Heart left ventricle (tissue), 16 donors: ENCODE data around the gene HCLS1. TPM values are rescaled to one million over a fixed set of nuclear protein-coding genes. Genes with fewer than 3 reads are reported as not detected.

Experiments used
- ATAC-seq, 4 donors: fragments of 200-7000 bp; cut with Tn5 transposase; one replicate each; pipeline ENCODE4 v1.9.1; 2020 to 2022; ENCODE audit warnings: moderate library complexity in 4 of 4, mild to moderate bottlenecking in 3 of 4, moderate number of reproducible peaks in 1 of 4
- DNase-seq, 5 donors: peaks; one replicate each; pipeline ENCODE4 v3.0.0-alpha.2; 2020
- H3K27ac ChIP-seq, 12 donors: fragments of 200-600 bp; sonication (generic) in 4 of 12; one replicate each; pipeline versions ENCODE4 v1.5.0 to v1.8.0; 2016 to 2022; ENCODE audit warnings: mild to moderate bottlenecking in 2 of 12
- H3K27me3 ChIP-seq, 9 donors: fragments of 200-600 bp; sonication (generic) in 2 of 9; one replicate each; pipeline versions ENCODE4 v1.5.1 to v1.8.0; 2016 to 2022; ENCODE audit warnings: mild to moderate bottlenecking in 3 of 9
- H3K36me3 ChIP-seq, 9 donors: fragments of 200-600 bp; sonication (generic) in 2 of 9; one replicate each; pipeline versions ENCODE4 v1.5.0 to v1.8.0; 2018 to 2022; ENCODE audit warnings: mild to moderate bottlenecking in 2 of 9
- H3K4me1 ChIP-seq, 12 donors: fragments of 200-600 bp; sonication (generic) in 4 of 12; one replicate each; pipeline versions ENCODE4 v1.5.0 to v1.8.0; 2016 to 2022; ENCODE audit warnings: mild to moderate bottlenecking in 3 of 12
- H3K4me3 ChIP-seq, 12 donors: fragments of 200-600 bp; sonication (generic) in 4 of 12; one replicate each; pipeline versions ENCODE4 v1.5.0 to v1.8.0; 2017 to 2022; ENCODE audit warnings: mild to moderate bottlenecking in 9 of 12, moderate library complexity in 4 of 12
- H3K9me3 ChIP-seq, 12 donors: fragments of 200-600 bp; sonication (generic) in 4 of 12; one replicate each; pipeline versions ENCODE4 v1.5.0 to v1.8.0; 2016 to 2022; ENCODE audit warnings: mild to moderate bottlenecking in 1 of 12
- CTCF ChIP-seq, 12 donors: fragments of 200-600 bp; sonication (generic) in 4 of 12; IDR thresholded peaks; one replicate each; pipeline versions ENCODE4 v1.5.0 to v1.8.0; 2018 to 2022; ENCODE audit warnings: antibody characterized with exemption in 12 of 12, mild to moderate bottlenecking in 5 of 12
- POLR2A ChIP-seq, 2 donors: fragments of 450-650 bp; IDR thresholded peaks; one replicate each; pipeline ENCODE4 v1.6.1; 2017; ENCODE audit warnings: antibody characterized with exemption in 2 of 2, mild to moderate bottlenecking in 2 of 2, moderate library complexity in 2 of 2
- WGBS, 4 donors: extraction: QIAGEN DNeasy Blood & Tissue Kit in 2 of 4; methylation state at CpG; one replicate each; pipeline versions ENCODE4 v1.1.5 to v1.1.7; 2013 to 2018; 5-methylcytosine and 5-hydroxymethylcytosine counted together
- intact Hi-C, 10 donors: fragments of 100-400 bp; cut with DNase I; formaldehyde crosslinking; loops; one replicate each; pipeline versions ENCODE4 v1.11.1 to v1.14.2; 2022
- polyA plus RNA-seq, 2 donors: library from polyadenylated mRNA; stranded (reverse); fragments of 200-250 nt; gene quantifications; one replicate each; pipeline ENCODE4 v1.2.3, GENCODE V29; 2013
- total RNA-seq, 9 donors: library from RNA; depleted of rRNA in 2 of 9; stranded (reverse); fragments of >200 nt in 2 of 9; fragmentation: NEBNext Ultra II Directional in 3 of 9; extraction: Animal tissue kit (Norgen Biotek cat#: 25700) in 3 of 9; gene quantifications; one replicate each; pipeline versions ENCODE4 v1.1.0 to v1.2.4, GENCODE V29; 2016 to 2023
- donor health status: ischemic (EF 13 %, LVEDD 7.1; RV severe dilation, severe dysfunction).
- donor health status: healthy with polysubstance abuse.
- donor health status: DM: no; HTN: yes; CAD: no.
- donor health status: DM: no; HTN: no; CAD: no.
- donor health status: ischemic (EF 25% LVEDD 6.9; RV normal size, moderate dysfunction).
- donor health status: ischemic (EF 25% LVEDD 5.7; RV mildly dilated, moderate dysfunction).
- donor health status: healthy.
- donor health status: DM: yes; HTN: yes; CAD: no.
- donor health status: ischemic (EF 35%, LVEDD 5.7; RV mildly dilated, moderate dysfunction).
- donor health status: nonischemic (EF 11% LVEDD 7.7; RV severe dilation, severe dysfunction).
- donor health status: DM: yes; HTN: yes; CAD: no.
- donor health status: PGD.
- donor health status: ischemic (EF 29% LVEDD 5.4; RV normal size, mild dysfunction).
- donor health status: nonischemic (EF 23%, LVEDD 6.1; RV moderate dilation, normal function).

Gene HCLS1
- total and polyA plus RNA-seq, 11 donors = 7.4 to 72.4 (median 10.6) TPM

- DNase-seq = no peak
- TF ChIP-seq POLR2A (IDR thresholded peaks at IDR 0.05) (no peak), CTCF (IDR thresholded peaks at IDR 0.05) (no peak)
- intact Hi-C loops = loop anchor here in 8 of 10 donors (2.0 to 10.0 kb wide), 9 partner anchors 19 to 105 kb away; partner anchors contain the start of genes POLQ (in 4 of the 8) and FBXO40 (in 1 of the 8)
- no peaks in the 10 kb centered on the region for H3K27me3 ChIP-seq
- no peak overlapping the region for H3K4me3 ChIP-seq
- peaks cover 0 to 23% (median 10%) of the 10 kb centered on the region in 12 donors for H3K4me1 ChIP-seq
- H3K27ac ChIP-seq = peak overlapping the region in 9 of 12 donors; percentile 39 to 88 (median 76)
- peaks cover 0 to 67% (median 3%) of the 10 kb centered on the region in 9 donors for H3K36me3 ChIP-seq
- ATAC-seq = no peak
- H3K9me3 ChIP-seq = peaks cover 0 to 21% (median 3%) of the 10 kb centered on the region in 12 donors
Measured at GRCh38 chr3:121649645-121650044, 11.1 kb downstream of the HCLS1 start.

- intact Hi-C loops = loop anchor here in 7 of 10 donors (1.0 to 10.0 kb wide), 8 partner anchors 18 to 102 kb away; partner anchors contain the start of genes POLQ (in 3 of the 7) and FBXO40 (in 1 of the 7)
- TF ChIP-seq POLR2A (IDR thresholded peaks at IDR 0.05) = no peak
- TF ChIP-seq CTCF (IDR thresholded peaks at IDR 0.05) = peak in 7 of 12 donors; percentile 8 to 45 (median 24)
- Histone ChIP-seq H3K36me3 (peaks cover 0 to 67% (median 5%) of the 10 kb centered on the region in 9 donors), H3K27ac (peak overlapping the region; percentile 39 to 88 (median 74)), H3K9me3 (peaks cover 0 to 21% (median 3%) of the 10 kb centered on the region in 12 donors), H3K4me1 (peaks cover 0 to 20% (median 9%) of the 10 kb centered on the region in 12 donors), H3K27me3 (no peaks in the 10 kb centered on the region), H3K4me3 (no peak overlapping the region)
- WGBS, 4 donors = 27 to 29% (median 28%) methylated on average over 6 of the region's 6 CpGs
- peak; percentile 98 to 99 (median 99) for ATAC-seq
- DNase-seq = peak in 4 of 5 donors; percentile 41 to 68 (median 55)
Measured at GRCh38 chr3:121648219-121648958, 12.3 kb downstream of the HCLS1 start.

DNA sequence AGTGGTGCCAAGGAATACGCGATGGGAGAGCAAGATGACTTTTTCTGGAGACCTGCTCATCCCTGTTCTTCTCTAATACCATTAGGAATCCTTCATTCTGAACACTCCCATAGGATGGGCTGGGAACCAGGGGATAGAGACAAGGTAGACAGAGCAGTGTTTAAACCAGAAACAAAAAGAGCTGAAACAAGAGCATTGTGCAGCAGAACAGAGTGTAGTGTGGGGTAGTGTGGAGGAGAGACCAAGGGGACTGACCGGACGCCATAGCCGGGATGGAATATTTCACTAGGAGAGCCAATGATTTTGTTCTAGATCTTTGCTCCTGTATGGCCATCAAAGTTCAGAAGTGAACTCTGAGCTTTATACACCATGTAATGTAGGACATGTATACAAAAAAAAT lies 15.6 kb downstream of the HCLS1 start:
- Histone ChIP-seq H3K4me1 (peaks cover 0 to 20% (median 7%) of the 10 kb centered on the region in 12 donors), H3K4me3 (no peak overlapping the region), H3K36me3 (peaks cover 0 to 68% (median 12%) of the 10 kb centered on the region in 9 donors), H3K27me3 (no peaks in the 10 kb centered on the region), H3K9me3 (peaks cover 0 to 9% (median 1%) of the 10 kb centered on the region in 12 donors), H3K27ac (no peak overlapping the region)
- no peak for DNase-seq
- intact Hi-C loops = loop anchor here in 6 of 10 donors (5.0 to 10.0 kb wide), 4 partner anchors 48 to 98 kb away; partner anchors contain the start of genes POLQ (in 3 of the 6) and FBXO40 (in 1 of the 6)
- ATAC-seq = no peak
- TF ChIP-seq POLR2A (IDR thresholded peaks at IDR 0.05) (no peak), CTCF (IDR thresholded peaks at IDR 0.05) (no peak)
- 94 to 98% (median 95%) methylated on average over 5 of the region's 5 CpGs for WGBS, 4 donors
